H54 (cell line): Measurements from ENCODE around the gene OR5K1.

ENCODE experiments used
- DNase-seq: peaks from one replicate; pipeline ENCODE4 v3.0.0; 2011; ENCODE audit warnings: low spot score, mixed read lengths; ENCODE audit not compliant: insufficient read length
- FAIRE-seq: peaks from 3 replicates; lab custom pipeline; 2011; peaks lifted over from hg19 to GRCh38; lab: Jason Lieb, UNC
- POLR2A ChIP-seq: IDR thresholded peaks from 2 replicates; pipeline ENCODE4 v1.6.1; 2011; ENCODE audit warnings: low read depth, mild to moderate bottlenecking, low read length

Gene OR5K1

GRCh38 chr3:98462901-98463300 is at the start of gene OR5K1:
Gene OR5K1 (plus strand): TSS chr3:98463201. CDS start chr3:98469577, 6,376 bp downstream.
- FAIRE-seq (no peak), DNase-seq (no peak)
- no peak for TF ChIP-seq POLR2A

- no peak for TF ChIP-seq POLR2A
- DNase-seq (no peak), FAIRE-seq (no peak)
These were observed 30.4 kb upstream of the OR5K1 start for GRCh38 chr3:98432575-98432974.

- FAIRE-seq (no peak), DNase-seq (no peak)
- TF ChIP-seq POLR2A = no peak
These were observed 29.2 kb upstream of the OR5K1 start for GRCh38 chr3:98433764-98434163.

- no peak for DNase-seq
- FAIRE-seq = no peak
- no peak for TF ChIP-seq POLR2A
These were observed 28.6 kb upstream of the OR5K1 start for GRCh38 chr3:98434412-98434811.

GRCh38 chr3:98440283-98440682 is 22.7 kb upstream of the OR5K1 start:
- FAIRE-seq = no peak

GRCh38 chr3:98445949-98446406 is 17.0 kb upstream of the OR5K1 start:
- TF ChIP-seq POLR2A = no peak
- DNase-seq (no peak), FAIRE-seq (no peak)

More at GRCh38 chr3:98440283-98440682, 22.7 kb upstream of the OR5K1 start:
- no peak for DNase-seq
- TF ChIP-seq POLR2A = no peak

- no peak for TF ChIP-seq POLR2A
- DNase-seq (no peak), FAIRE-seq (no peak)
These were observed 13.3 kb upstream of the OR5K1 start for GRCh38 chr3:98449606-98450193.

GRCh38 chr3:98450372-98450771 is 12.6 kb upstream of the OR5K1 start:
- FAIRE-seq = no peak
- no peak for DNase-seq
- TF ChIP-seq POLR2A = no peak

GRCh38 chr3:98453827-98454226 is 9.2 kb upstream of the OR5K1 start:
- no peak for TF ChIP-seq POLR2A
- DNase-seq (no peak), FAIRE-seq (no peak)

GRCh38 chr3:98454929-98455328 is 8.1 kb upstream of the OR5K1 start:
- TF ChIP-seq POLR2A = no peak
- FAIRE-seq (no peak), DNase-seq (no peak)

- FAIRE-seq (no peak), DNase-seq (no peak)
These were observed 5.5 kb upstream of the OR5K1 start for GRCh38 chr3:98457543-98457942.

GRCh38 chr3:98460220-98460619 is 2.8 kb upstream of the OR5K1 start:
- TF ChIP-seq POLR2A = no peak

More at GRCh38 chr3:98457543-98457942, 5.5 kb upstream of the OR5K1 start:
- no peak for TF ChIP-seq POLR2A

GRCh38 chr3:98482717-98483482 is 19.9 kb downstream of the OR5K1 start:
- DNase-seq = no peak
- FAIRE-seq = no peak
- TF ChIP-seq POLR2A = no peak

More at GRCh38 chr3:98460220-98460619, 2.8 kb upstream of the OR5K1 start:
- DNase-seq (no peak), FAIRE-seq (no peak)

- FAIRE-seq (no peak), DNase-seq (no peak)
- TF ChIP-seq POLR2A = no peak
These were observed 20.6 kb downstream of the OR5K1 start for GRCh38 chr3:98483626-98484025.
